Ecto neural progenitor cell (in vitro differentiated cells): Measurements from ENCODE around the gene MFSD11.
A peak's percentile ranks its signal among the peaks of the same experiment; 100 is the strongest.
"Not testable (repeated sequence)": the region's sequence is repeated elsewhere in the genome, so short reads cannot be mapped to it uniquely, and the experiment has no call there.

Source experiments
- DNase-seq: peaks from one replicate; pipeline ENCODE4 v3.0.0-alpha.2; 2018; ENCODE audit warnings: low spot score

Gene MFSD11

GRCh38 chr17:76726776-76727718 lies 10.9 kb upstream of the MFSD11 start, which contains the start of gene METTL23:
Gene METTL23 (plus strand): TSS chr17:76726839. CDS start chr17:76729711, 2,872 bp downstream.
- DNase-seq = peak; percentile 88

DNA sequence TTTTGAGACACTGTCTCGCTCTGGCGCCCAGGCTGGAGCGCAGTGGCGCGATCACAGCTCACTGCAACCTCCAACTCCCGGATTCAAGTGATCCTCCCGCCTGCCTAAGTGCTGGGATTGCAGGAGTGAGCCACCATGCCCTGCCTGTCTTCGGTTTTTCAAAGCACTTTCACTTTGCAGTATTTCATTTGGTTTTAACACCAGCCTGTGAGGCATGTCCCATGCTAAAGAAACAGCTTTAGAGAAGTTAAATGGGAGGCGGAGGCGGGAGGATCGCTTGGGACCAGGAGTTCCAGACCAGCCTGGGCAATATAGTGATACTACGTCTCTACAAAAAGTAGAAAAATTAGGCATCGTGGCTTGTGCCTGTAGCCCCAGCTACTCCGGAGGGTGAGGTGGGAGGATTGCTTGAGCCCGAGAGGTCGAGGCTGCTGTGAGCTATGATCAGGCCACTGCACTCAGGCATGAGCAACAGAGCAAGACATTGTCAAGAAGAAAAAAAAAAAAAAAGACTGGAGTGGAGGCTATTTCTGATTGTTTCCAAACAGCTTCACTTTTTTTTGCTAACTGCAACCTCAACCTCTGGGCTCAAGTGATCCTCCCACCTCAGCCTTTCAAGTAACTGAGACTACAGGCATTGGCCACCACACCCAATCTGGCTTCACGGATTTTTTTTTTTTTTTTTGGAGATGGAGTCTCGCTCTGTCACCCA lies 10.0 kb upstream of the MFSD11 start:
- no peak for DNase-seq

- not testable (repeated sequence) for DNase-seq
Measured at GRCh38 chr17:76731800-76732733, 5.9 kb upstream of the MFSD11 start.

DNA sequence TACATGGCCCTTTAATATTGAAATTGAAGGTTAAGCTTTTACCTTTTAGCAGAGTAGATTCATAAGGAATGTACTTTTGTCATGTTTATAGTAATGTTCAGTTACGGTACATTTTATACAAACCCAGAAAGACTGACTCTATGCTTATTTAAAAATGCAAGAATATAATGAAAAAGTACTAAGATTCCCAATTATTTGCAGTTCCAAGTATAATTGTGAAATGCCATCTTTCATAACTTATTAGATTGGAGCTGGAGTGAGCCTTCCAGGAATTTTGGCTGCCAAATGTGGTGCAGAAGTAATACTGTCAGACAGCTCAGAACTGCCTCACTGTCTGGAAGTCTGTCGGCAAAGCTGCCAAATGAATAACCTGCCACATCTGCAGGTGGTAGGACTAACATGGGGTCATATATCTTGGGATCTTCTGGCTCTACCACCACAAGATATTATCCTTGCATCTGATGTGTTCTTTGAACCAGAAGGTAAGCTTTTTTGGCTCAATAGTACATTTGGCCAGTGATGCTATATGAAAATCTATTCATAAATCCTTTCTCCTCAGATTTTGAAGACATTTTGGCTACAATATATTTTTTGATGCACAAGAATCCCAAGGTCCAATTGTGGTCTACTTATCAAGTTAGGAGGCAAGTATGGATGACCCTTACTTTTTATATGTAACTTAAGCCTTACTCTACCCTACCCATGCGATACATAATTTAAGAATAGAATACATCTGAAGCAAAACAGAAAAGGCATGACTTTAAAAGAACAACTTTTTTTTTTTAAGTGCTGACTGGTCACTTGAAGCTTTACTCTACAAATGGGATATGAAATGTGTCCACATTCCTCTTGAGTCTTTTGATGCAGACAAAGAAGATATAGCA lies 4.9 kb upstream of the MFSD11 start:
- no peak for DNase-seq

- no peak for DNase-seq
Measured at GRCh38 chr17:76733618-76733957, 4.3 kb upstream of the MFSD11 start.

DNA sequence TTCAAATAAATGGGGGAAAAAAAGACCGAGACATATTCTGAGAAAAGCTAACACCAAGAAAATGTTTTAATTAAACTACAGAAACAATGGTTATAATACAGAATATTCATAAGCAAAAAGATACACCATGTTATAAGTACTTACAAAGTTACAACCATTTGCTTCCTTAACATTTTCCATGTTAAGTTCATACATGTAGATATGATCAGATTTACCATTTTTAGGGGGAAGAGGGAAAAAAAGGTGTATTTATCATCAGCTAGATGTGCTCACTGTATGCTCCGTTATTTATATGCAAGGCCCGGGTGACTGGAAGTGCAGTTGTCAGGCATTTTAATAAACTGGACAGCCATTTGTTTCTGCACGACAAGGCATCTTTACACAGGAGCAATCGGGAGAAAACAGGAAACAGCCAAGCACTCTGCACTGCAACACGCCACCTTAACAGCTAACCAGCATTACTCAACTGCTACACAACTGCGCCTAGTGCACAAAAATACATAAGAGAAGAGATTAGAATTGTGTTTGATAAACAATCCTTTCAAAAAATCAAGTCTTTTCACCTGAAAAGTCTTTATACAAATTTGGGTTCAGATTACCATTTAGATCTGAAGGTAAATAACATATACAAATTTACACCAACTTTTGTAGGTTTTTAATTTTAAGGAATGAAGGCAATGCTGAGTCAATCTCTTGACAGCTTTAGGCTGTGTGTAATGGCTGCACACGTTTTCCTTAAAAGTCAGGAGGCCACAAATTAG lies 3.7 kb upstream of the MFSD11 start:
- no peak for DNase-seq

- no peak for DNase-seq
Measured at GRCh38 chr17:76735006-76735405, 2.9 kb upstream of the MFSD11 start.

GRCh38 chr17:76735586-76736348 lies 2.2 kb upstream of the MFSD11 start:
- no peak for DNase-seq

- DNase-seq = peak; percentile 92
Measured at GRCh38 chr17:76736349-76737081, 1.4 kb upstream of the MFSD11 start.

DNA sequence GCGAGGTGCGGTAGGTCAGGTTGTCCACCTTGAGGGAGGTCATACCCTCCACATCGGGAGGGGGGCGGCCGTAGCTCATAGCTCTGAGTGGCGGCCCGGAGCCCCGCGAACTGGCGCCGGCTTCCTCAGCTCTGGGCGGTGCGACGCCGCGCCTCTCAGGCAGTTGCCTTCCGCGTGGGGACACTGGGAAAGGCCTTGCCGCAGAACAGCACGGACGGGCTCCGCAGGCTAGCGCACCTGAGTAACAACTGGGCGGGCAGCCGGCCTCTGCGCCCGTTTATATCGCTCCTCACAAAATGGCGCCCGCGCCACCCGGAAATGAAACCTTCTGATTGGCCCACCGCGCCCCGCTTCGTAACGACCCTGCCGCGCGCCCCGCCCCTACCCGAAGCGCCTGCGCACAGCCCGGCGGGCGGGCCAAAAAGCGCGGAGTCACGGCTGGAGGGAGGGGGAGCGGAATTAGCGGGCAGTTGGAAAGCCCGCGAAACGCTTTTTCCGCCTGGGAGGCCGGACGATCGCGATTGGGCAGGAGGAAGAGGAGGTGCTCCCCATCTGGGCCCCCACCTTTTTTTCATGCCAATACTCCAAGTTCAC lies 740 bp upstream of the MFSD11 start, which contains the start of gene SRSF2:
TSS of gene SRSF2 (minus strand) at position 250 of the 594 bp plus-strand sequence. CDS start at position 79, 171 bp downstream.
- peak; percentile 100 for DNase-seq

DNA sequence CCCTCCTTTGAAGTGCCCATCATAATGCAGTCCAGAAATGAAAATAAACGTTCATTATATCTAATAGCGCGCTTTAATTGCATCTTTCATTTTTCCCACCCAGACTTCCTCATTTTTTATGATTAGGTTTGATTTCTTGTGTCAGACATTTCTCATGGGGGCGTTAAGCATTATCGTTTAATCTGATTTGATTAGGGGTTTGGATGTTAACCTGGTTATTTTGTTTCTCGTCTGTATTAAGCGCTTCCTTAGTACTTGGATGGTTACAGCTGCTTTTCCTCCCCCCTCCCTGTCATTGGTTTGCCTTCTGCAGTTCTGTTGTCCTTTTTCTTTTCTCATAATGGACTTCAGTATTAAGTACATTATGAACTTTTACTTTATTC lies 540 bp downstream of the MFSD11 start:
- DNase-seq = no peak

- DNase-seq = not testable (repeated sequence)
Measured at GRCh38 chr17:76739568-76740115, 1.7 kb downstream of the MFSD11 start.

GRCh38 chr17:76740329-76741118 lies 2.6 kb downstream of the MFSD11 start:
- no peak for DNase-seq

DNA sequence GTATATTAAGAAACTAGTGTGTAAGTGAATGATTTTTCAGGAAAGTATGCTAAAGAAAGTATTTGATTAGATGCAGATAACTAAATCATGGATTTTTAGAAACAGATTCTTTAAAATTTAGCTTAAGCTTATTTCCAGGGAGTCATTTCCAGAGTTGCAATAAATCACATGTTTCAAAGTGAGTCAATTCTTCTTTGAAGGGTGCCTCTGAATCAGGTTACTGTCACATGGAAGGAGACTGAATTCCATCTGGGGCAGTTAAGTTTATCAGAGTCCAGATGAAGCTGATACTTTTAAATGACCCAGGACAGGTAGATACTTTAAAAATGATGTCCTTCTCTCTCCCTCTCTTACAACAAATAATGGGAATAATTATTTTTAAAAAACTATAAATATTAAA lies 5.0 kb downstream of the MFSD11 start:
- no peak for DNase-seq

GRCh38 chr17:76744747-76745146 lies 6.8 kb downstream of the MFSD11 start:
- DNase-seq = no peak

DNA sequence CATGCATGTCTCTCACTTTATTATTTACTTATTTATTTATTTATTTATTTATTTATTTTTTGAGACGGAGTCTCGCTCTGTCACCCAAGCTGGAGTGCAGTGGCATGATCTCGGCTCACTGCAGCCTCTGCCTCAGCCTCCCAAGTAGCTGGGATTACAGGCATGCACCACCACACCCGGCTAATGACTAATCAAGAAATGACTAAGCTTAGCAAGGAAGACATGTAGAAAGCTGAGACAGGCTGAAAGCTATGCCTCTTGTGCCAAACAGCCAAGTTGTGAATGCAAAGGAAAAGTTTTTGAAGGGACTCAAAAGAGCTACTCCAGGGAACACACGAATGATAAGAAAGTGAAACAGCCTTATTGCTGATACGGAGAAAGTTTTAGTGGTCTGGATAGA lies 7.9 kb downstream of the MFSD11 start:
- not testable (repeated sequence) for DNase-seq

GRCh38 chr17:76747716-76748363 lies 9.9 kb downstream of the MFSD11 start:
- DNase-seq = no peak
